IPS-18c (cell line): ENCODE results near the gene C1orf53.

Experiments
- H3K4me3 ChIP-seq: 2 replicates; pipeline ENCODE4 v1.7.0; 2013; ENCODE audit warnings: low read depth, mild to moderate bottlenecking, low read length, moderate library complexity; ENCODE audit not compliant: insufficient read depth
- H3K9me3 ChIP-seq: one replicate; pipeline ENCODE4 v1.6.1; 2013; ENCODE audit warnings: mild to moderate bottlenecking, low read length, moderate library complexity; ENCODE audit not compliant: control insufficient read depth, insufficient read depth

Gene C1orf53

GRCh38 chr1:197916500-197916983 lies 14.1 kb downstream of the C1orf53 start:
- no peaks in the 10 kb centered on the region for H3K9me3 ChIP-seq
- H3K4me3 ChIP-seq: peak overlapping the region; percentile 46

GRCh38 chr1:197917805-197918651 lies 15.6 kb downstream of the C1orf53 start:
- no peaks in the 10 kb centered on the region for H3K9me3 ChIP-seq
- peak overlapping the region; percentile 38 for H3K4me3 ChIP-seq

- H3K9me3 ChIP-seq: no peaks in the 10 kb centered on the region
- no peak overlapping the region; the same call in 1 of the 2 replicates for H3K4me3 ChIP-seq
Observed at GRCh38 chr1:197918807-197919345, 16.4 kb downstream of the C1orf53 start.

- H3K4me3 ChIP-seq: peak overlapping the region; percentile 31
- H3K9me3 ChIP-seq: no peaks in the 10 kb centered on the region
Observed at GRCh38 chr1:197919346-197920066, 17.1 kb downstream of the C1orf53 start.

GRCh38 chr1:197920067-197920396 lies 17.6 kb downstream of the C1orf53 start:
- no peak overlapping the region; the same call in 1 of the 2 replicates for H3K4me3 ChIP-seq
- H3K9me3 ChIP-seq: no peaks in the 10 kb centered on the region

GRCh38 chr1:197920414-197921117 lies 18.1 kb downstream of the C1orf53 start:
- Histone ChIP-seq H3K9me3 (no peaks in the 10 kb centered on the region), H3K4me3 (peak overlapping the region; percentile 55)

- H3K4me3 ChIP-seq: peak overlapping the region; percentile 55
- no peaks in the 10 kb centered on the region for H3K9me3 ChIP-seq
Observed at GRCh38 chr1:197921235-197922069, 19.0 kb downstream of the C1orf53 start.

GRCh38 chr1:197922070-197922390 lies 19.6 kb downstream of the C1orf53 start:
- H3K4me3 ChIP-seq: peak overlapping the region; percentile 9; the same call in 1 of the 2 replicates

GRCh38 chr1:197923038-197923437 lies 20.6 kb downstream of the C1orf53 start:
- no peaks in the 10 kb centered on the region for H3K9me3 ChIP-seq
- H3K4me3 ChIP-seq: no peak overlapping the region

More at GRCh38 chr1:197922070-197922390, 19.6 kb downstream of the C1orf53 start:
- no peaks in the 10 kb centered on the region for H3K9me3 ChIP-seq

- no peaks in the 10 kb centered on the region for H3K9me3 ChIP-seq
- H3K4me3 ChIP-seq: no peak overlapping the region
Observed at GRCh38 chr1:197924516-197925123, 22.2 kb downstream of the C1orf53 start.

GRCh38 chr1:197927908-197928665 lies 25.7 kb downstream of the C1orf53 start:
- no peaks in the 10 kb centered on the region for H3K9me3 ChIP-seq
- no peak overlapping the region for H3K4me3 ChIP-seq

- H3K9me3 ChIP-seq: no peaks in the 10 kb centered on the region
Observed at GRCh38 chr1:197928849-197929336, 26.5 kb downstream of the C1orf53 start.

GRCh38 chr1:197933016-197933415 lies 30.6 kb downstream of the C1orf53 start:
- H3K4me3 ChIP-seq: no peak overlapping the region

More at GRCh38 chr1:197928849-197929336, 26.5 kb downstream of the C1orf53 start:
- peak overlapping the region; percentile 28; the same call in 1 of the 2 replicates for H3K4me3 ChIP-seq

GRCh38 chr1:197933647-197934046 lies 31.2 kb downstream of the C1orf53 start:
- H3K9me3 ChIP-seq: no peaks in the 10 kb centered on the region
- H3K4me3 ChIP-seq: no peak overlapping the region

More at GRCh38 chr1:197933016-197933415, 30.6 kb downstream of the C1orf53 start:
- no peaks in the 10 kb centered on the region for H3K9me3 ChIP-seq

GRCh38 chr1:197937381-197937780 lies 35.0 kb downstream of the C1orf53 start:
- no peaks in the 10 kb centered on the region for H3K9me3 ChIP-seq
- no peak overlapping the region for H3K4me3 ChIP-seq
